GM12891 (cell line): ENCODE measurements around the gene ARHGEF4.

Experiments
- POLR2A ChIP-seq: IDR thresholded peaks from 2 replicates; pipeline ENCODE4 v1.6.1; 2011; ENCODE audit warnings: low read depth, low read length, control low read depth
- POLR2AphosphoS5 ChIP-seq: IDR thresholded peaks from 2 replicates; pipeline ENCODE4 v1.6.1; 2011; ENCODE audit warnings: low read depth, low read length, control low read depth

DNA sequence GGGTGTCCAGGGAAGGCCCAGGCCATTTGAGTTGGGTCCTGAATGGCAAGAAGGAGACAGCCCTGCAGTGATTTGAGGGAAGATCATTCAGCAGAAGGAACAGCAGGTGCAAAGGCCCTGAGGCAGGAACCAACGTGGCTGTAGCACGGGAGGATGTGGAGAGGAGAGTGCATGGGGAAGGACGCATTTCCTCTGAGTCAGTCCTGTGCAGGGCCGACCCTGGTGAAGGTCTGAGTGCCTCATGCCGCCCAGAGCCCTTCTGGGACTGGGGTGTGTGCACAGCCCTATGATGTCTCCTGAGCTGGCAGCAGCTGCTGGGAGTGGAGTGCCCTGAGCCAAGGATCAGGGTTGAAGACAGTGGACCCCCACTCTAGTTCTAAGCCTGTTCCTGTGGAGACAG lies 17.9 kb upstream of the ARHGEF4 start:
- no peak for TF ChIP-seq POLR2AphosphoS5
- no peak for TF ChIP-seq POLR2A
